AML-193 (cell line): ENCODE measurements around the gene BFSP1.
A peak's percentile ranks its signal among the peaks of the same experiment; 100 is the strongest.

Experiments used
- DNase-seq, 2 experiments: peaks; one replicate each; lab custom pipeline; 2025; lab: John Stamatoyannopoulos, UW

Gene BFSP1

DNA sequence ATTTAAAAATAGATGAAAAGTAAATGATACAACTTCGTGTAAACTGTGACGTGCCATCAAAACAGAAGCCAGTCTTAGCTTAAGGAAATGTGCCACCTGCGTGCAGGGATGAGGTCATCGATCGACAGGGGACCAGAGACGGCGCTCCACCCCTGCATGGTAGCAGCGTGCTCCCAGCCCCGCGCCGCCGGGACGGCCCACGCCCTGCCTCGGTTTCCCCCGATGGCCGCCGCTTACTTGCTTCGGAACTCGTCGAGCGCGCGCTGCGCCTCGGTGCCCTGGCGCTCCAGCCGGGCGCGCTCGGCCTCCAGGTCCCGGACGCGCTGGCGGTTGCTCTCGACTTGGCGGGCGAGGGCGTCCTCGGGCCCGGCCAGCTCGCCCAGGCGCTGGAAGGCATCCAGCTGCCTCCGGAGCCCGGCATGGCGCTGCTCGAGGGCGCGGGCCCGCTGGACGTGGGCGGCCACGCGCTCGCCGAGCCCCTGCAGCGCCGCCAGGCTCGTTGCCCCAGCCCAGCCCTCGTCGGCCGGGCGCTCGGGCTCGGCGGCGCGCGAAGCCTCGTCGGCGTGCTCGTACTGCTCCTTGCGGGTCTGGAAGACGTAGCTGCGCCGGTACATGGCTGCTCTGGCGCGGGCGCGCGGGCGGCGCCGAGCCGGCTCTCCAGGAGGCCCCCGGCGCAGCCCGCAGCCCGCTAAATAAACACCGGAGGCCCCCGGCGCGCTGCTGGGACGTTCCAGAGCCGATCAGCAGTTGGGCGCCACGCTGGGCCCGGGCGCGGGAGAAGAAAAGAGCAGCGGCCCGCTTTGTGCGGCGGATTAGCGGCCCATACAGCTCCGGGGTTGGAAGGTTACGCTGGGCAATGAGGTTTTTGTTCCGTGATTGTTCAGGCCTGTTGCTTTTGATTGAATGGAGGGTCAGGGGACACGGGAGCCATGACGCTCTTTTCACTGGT, at the start of gene BFSP1:
Gene BFSP1 (minus strand): TSS at position 664 of the 949 bp plus-strand sequence. CDS start 50 bp downstream, at position 614.
- DNase-seq: no peak

DNA sequence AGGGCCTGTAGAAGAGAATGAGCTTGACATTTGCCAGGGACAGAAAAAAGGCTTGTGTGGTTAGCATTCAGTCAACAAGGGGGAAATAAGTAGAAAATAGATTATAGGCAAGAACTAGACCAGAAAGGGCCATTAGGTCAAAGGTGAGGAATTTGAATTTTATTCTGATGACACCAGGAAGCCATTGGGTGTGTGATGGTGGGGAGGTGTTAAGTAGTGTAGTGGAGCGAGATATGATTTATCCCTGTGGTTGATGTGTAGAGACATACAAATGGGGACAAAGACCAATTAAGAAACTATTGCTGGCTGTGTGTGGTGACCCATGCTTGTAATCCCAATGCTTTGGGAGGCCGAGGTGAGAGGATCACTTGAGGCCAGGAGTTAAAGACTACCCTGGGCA, 49.7 kb upstream of the BFSP1 start:
- DNase-seq: no peak

DNA sequence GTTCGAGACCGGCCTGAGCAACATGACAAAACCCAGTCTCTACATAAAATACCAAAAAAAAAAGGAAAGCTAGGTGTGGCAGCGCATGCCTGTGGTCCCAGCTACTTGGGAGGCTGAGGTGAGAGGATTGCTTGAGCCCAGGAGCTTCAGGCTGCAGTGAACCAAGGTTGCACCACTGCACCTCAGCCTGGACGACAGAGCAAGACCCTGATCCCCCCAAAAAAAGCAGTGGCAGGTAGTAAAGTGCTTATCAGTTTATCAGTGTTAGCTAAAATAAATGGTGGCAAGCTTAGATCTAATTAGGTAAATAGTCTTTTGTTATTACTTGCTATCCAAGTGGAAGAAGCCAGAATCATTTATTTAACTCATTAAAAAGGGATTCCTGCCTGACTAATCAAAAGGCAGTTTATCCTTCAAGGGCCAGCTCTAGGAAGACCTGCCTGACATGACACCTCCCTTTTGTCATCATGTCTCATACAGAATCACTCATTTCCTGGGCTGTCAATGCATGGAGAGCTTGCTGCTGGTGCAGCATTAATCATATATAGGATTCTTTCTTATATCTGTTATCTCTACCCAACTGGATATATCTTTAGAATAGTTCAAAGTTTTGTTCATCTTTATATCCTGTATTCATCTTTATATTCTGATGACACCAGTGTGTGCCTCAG, 48.3 kb upstream of the BFSP1 start:
- DNase-seq: no peak

DNA sequence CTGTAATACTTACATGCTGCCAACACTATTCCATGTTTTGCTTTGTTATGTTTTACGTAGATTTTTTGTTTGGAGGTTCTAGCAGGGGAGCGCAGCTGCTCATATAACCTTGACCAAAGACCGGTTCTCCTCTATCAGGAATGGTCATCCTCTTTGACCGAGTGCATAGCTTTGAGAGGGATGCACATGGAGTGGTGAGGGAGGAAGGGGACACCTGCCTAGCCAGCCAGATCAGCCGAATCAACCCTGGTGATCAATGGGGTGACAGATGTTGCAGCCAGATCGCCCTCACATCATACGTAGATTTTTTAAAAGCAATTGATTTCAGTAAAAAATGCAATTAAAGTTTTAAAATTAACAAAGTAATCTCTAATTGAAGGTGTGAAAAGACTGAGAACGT, 45.0 kb upstream of the BFSP1 start:
- DNase-seq: no peak

DNA sequence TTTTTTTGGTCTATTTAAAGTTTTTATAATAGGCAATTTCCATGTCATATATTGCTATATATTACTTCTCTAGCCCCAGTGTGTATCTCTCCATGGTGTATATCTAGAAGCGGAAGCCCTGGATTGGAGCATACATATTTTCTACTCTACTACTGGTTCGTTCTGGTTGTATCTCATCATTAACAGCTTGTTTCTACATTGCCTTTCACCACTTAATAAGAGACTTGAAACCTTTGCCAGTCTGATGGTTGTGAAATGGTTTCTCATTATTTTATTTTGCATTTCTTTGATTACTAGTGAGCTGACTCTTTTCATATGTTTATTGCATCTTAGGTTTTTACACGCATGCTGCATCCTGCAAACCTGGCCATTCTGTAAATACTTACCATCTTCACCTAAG, 42.3 kb upstream of the BFSP1 start:
- no peak for DNase-seq

DNA sequence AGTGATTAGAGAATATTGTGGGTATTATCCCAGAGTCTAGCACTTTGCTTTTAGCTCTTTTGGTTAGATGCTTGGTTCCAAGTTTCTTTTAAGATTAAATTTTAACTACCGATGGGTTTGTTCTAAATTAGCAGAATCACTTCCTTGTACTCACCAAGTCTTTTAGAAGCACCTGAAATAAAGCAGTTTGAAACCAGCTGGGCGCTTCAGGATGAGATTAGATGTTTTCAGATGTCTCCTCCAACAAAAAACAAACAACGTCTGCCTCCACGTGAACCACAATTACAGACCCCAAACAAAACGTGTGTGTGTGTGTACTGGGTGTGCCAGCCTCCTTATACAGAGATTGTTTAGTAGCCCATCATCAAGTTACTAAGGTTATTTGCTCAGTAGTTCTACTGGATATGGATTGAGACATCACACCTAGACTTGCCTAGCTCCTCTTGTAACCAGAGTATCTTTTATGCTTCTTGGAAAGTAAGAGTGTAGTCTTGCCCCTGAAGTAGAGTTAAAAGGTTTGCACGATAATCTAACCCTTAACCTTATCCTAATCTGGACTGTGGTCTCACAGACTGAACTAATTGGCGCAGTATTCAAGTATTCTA, 41.0 kb upstream of the BFSP1 start:
- DNase-seq: no peak

DNA sequence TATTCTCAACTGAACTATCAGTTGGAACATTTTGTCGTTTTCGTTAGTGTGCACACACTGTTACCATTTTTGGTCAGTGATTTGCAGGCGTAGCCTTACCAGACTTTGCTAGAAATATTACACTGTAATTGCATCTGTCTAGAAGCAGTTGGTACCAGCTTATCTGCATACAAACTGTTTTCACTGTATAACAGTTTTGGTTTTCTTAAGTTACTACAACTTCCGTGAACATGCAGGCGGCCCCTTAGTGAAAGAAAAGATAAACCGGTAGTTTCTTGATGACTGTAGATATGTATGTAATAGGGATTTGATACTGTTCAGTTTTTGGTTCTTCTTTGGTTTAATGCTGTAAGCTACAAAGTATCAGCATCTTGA, 40.0 kb upstream of the BFSP1 start:
- no peak for DNase-seq

DNA sequence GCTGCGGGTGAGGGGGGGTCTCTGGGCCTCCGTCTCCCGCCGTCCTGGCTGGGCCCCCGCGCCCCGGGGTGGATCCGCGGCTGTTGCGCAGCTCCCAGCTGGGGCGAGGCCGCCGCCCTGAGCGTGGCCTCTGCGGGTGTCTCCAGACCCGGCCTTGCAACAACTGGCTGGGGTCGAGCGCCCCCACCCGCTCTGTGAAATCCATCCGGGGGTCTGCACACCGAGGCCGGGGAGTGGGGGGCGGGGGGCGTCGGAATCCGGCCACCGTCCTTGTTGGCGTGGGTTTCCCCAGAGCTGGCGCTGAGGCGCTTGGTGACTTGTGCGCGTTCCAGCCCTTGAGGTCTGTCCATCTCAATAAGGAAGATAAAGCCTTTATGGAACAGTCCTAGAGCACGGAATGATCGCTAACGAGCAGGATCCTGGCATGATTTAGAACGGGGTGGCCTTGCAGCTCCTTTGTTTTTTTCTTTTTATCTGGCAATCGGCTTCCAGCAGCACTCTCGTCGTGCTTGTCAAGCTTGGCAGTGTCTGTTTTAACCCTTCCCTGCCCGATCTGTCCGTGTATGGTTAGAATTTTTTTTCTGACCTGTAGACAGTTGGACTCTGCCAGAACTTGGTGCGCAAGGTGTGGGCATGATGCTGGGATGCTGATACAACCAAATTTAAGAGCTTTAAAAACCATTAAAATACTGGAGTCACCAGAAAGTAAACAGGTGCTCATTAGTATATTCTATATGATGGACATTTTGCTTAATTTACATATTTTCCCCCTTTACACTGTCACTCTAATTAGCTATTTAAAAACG, 39.4 kb upstream of the BFSP1 start:
- DNase-seq: peak; percentile 18 to 30

DNA sequence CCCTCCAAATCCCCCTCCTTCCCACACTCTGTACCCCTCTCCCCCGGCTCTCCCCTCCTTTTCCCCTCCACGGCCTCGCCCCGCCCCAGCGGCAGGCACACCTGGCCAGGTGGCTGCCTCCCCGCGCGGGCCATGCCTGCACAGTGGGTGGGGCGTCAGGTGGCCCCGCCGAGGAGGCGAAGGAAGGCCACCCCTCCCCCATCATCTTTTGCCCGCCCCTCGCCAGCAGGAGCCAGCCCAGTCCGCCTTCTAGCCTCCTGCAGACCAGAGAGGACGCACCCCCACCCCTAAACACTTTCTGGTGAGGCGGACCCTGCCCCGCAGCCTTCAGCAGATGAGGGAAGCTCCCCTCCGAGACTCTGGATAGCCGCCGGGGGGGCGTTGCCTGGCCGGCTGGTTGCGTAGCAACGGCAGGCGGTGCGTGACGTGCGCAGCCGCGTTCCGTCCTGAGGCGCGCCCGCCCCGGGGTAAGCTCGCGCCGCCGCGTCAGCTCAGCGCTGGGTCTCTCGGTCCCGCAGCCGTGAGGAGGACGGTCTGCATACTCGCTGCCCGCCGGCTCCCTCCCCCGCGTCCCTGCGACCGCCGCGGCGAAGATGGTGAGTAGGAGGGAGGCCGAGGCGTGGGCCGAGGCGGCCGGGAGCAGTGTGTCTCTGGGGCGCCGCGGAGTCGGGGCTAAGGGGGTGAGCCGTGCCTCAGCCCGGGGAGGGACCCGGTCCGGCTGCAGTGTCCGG, 38.6 kb upstream of the BFSP1 start, which contains the start of gene DSTN:
Gene DSTN (plus strand): TSS at position 460 of the 731 bp plus-strand sequence. CDS start 134 bp downstream, at position 594.
- DNase-seq: peak; percentile 66 to 77

DNA sequence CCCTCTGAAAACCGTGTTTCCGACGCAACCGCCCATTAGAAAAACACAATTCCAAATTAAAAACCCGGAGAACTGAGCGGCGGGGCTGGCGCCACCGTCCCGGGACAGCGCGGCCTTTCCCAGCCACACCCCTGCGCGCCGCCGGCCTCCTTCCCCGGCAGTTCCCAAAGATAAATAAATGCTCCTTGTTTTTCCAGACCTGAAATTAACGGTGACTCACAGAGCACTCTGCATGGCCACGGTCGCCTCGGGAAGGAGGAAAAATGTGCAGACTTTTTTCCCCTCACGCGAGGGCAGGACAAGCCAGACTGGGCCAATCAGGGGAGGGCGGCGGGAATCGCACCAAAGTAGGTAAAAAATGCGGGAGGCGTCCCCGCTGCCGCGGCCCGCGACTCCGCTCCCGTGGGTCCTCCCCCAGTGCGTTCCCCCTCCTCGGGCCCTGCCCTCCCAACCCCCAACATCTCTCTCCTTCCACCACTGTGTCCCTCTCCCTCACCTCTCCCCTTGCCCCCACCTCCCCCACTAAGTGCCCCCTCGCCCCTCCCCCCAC, 37.9 kb upstream of the BFSP1 start:
- no peak for DNase-seq

DNA sequence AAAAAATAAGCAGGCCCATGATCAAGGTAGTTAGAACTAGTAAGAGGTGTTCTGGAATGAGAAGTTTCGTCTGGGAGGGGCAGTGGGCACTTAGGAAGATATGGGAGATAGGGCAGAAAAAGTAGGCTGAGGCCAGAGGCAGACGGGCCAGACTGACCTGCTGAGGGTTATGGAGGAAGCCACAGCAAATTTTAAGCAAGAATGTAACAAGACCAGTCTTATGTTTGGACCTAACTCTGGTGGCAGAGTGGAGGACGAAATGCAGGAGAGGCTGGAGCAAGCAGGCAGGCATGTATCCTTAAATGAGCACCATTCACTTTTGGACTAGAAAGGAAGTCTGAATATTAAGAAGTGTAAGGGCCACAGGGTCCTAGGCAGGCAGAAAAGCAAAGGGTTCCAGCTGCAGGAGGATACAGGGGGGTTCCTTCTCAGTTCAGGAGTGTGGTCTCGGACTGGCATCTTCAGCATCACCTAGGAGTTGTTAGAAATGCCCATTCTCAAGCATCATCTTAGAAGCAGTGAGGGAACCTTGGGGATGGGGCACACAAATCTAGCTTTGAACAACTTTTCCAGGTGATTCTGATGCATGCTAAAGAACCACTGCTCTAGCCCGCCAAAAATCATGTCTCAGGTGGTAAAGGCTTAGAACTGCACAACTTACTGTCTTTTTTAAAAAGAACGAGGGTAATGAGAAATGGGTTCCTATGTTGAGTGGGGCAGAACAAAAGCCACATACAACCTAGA, 37.0 kb upstream of the BFSP1 start:
- DNase-seq: no peak

DNA sequence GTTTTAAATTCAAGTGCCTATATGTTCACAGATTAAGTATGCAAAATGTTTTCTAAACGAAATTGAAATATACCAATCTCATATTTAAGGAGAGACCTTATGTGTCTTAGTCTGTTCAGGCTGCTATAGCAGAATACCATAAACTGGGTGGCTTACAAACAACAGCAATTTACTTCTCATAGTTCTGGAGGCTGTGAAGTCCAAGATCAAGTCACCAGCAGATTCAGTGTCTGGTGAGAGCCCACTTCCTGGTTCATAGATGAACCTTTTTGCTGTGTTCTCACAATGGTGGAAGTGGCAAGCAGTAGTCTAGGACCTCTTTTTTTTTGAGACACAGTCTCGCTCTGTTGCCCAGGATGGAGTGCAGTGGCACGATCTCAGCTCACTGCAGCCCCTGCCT, 35.2 kb upstream of the BFSP1 start:
- no peak for DNase-seq

DNA sequence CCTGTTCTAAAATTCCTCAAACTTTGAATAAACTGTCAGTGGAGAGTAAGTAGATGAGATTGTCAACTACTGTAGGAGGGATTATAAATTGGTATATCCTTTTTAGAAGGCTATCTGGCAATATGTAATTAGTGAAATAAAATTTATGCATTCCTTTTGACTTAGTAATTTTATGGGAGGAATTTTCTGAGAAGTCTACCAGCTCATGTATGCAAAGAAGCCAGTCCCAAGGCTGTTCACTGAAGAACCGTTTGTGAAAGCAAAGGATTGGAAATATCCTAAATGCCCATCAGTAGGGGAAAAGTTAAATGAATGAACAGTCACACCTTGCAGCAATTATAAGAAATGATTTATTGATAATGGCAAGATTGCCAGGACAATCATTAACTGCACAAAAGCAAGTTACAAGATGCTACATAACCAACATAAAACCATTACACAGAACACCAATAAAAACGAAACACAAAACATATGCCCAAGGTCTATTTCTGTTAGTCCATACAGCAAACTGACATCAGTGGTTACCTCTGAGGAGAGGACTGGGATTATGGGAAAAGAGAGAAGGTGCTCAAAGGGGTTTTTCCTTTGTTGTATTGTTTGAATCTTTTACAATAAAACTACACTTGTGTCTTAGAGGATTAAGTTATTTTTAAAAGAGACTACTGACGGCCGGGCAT, 34.1 kb upstream of the BFSP1 start:
- DNase-seq: no peak

DNA sequence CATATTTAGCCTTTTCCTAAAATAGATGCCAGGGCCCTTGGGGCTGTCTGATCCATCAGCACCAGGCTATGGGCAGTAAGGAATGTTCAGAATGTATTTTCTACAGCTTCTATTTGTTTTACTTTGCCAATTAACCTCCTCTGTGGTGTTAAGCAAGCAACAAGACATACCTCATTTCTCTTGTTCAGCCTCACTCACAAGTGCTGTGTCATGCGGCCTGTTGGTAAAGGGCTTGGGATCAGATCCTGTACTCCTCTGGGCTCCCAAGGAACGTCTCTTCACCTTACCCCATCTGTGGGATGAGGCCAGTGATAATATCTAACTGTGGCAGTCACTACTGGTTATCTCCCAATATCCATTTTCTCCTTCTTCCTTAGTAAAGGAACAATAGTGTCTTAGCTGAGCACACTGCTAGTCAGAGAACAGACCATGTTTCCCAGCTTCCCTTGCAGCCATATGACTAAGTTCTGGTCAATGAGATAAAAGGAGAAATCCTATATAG, 31.7 kb upstream of the BFSP1 start:
- no peak for DNase-seq

DNA sequence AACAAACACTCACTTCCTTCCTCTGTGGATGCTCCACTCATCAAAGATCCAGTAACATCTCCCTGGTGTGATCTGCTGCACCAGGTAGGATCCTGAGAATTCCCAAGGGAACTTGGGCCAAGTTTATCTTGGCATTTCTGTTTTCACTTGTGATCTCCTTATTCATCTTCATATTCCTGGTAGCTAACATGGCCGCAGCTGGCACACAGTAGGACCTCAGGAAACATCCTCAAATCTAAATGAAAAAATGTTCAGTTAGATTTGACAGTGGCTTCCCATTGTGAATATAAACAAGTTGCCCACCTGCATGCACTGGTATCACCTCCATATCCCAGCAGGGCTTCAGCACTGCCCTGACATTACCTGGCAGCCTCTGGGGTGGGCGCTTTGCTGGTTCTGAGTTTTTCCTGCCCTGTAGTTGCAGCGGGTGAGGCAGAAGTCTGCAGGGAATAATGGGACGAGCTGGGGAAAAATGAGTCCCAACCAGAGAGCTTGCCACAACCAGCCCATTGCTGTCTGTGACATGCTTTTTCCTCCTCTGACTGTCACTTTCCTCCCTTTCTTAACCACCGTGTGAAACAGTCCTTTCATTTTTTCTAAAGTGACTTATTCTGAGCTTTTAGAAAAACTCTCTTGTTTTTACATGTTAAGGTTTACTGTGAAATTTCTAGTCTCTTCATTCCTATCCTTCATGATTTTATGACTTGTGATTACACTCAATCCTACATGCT, 29.3 kb upstream of the BFSP1 start:
- DNase-seq: no peak

DNA sequence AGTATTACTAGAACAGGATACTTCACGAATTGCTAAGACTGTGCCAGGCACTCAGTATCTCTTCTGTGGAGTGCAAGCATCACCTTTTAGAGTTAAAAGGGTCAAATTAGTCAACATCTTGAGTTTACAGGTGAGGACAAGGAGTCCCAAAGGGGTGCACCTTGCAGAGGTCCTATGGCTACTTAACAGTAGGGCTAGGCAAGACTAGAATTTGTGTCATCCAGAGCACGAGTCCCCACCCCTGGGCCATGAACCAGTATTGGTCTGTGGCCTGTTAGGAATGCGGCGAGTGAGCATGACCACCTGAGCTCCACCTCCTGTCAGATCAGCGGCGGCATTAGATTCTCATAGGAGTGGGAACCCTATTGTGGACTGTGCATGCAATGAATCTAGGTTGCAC, 28.2 kb upstream of the BFSP1 start:
- no peak for DNase-seq

DNA sequence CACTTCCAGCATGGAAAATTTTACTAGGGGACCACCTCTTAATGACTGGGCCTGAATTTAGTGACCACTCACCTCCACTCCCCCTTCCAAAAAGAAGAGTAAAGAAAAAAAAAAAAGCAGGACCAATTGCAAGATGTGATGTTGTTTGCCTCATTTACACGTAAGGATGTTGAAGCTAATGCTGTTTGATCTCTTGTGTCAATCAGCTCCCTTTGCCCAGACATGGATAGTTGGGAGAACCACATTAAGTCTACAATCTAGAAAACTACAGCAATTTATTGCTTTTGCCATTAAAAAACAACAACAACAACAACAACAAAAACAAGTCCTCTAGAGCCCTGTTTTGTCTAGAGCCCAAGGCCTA, 27.7 kb upstream of the BFSP1 start:
- DNase-seq: no peak

DNA sequence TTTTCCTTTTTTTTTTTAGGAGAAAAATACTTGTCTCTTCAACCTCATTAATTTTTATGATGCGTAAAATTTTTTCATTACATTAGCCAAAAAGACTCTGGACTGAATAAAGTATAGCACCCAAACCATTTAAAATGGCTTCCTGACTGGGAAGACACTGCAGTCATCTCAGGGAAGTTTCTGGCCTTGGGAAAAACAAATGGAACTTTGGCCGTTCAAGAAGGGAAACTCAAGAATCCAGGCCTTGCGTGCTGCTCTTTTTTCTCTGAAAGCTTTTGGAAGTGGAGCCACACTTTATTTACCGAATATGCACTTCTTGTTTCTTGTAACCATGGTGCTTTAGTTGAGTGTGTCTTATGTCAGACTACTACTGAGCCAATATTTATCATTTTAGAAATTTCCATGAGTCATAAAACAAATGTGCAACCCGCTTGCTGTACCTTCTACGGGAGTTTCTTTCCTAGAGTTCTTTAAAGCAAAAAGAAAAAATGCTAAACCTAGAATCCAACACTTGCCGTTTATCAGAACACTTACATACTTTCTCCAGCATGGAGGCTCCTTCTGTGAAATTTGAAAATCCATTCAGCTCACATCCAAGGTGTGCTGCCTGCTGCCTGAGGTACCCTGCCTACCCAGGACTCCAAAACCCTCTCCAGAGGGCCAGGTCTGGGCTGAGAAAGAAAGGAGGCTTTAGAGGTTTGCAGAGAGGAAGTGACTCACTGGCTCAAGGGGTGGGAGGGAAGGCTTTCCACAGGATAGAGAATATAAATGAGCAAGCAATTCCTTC, 27.2 kb upstream of the BFSP1 start:
- DNase-seq: peak; percentile 20 to 33
